Activated naive CD4-positive, alpha-beta T cell treated with anti-CD3 and anti-CD28 coated beads, Interleukin-2, amount 50 U/mL, for 16 hours (primary cell): ENCODE data around the gene ZSWIM8.
"Not testable (repeated sequence)": the region's sequence is repeated elsewhere in the genome, so short reads cannot be mapped to it uniquely, and the experiment has no call there.

Source experiments
- DNase-seq: peaks from one replicate; pipeline ENCODE4 v3.0.0-alpha.2; 2020

Gene ZSWIM8

GRCh38 chr10:73815719-73816030 lies 30.3 kb downstream of the ZSWIM8 start:
- no peak for DNase-seq

- DNase-seq = no peak
These were observed 31.7 kb downstream of the ZSWIM8 start for GRCh38 chr10:73816917-73817729.

- DNase-seq = no peak
These were observed 32.4 kb downstream of the ZSWIM8 start for GRCh38 chr10:73817826-73818225.

- DNase-seq = no peak
These were observed 33.0 kb downstream of the ZSWIM8 start for GRCh38 chr10:73818402-73818801.

- no peak for DNase-seq
These were observed 33.7 kb downstream of the ZSWIM8 start for GRCh38 chr10:73819081-73819480.

- DNase-seq = no peak
These were observed 34.2 kb downstream of the ZSWIM8 start for GRCh38 chr10:73819513-73820093.

- DNase-seq = no peak
These were observed 38.0 kb downstream of the ZSWIM8 start for GRCh38 chr10:73823391-73823790.

- DNase-seq = no peak
These were observed 38.8 kb downstream of the ZSWIM8 start for GRCh38 chr10:73824146-73824725.

GRCh38 chr10:73827346-73828089 lies 42.1 kb downstream of the ZSWIM8 start:
- DNase-seq = no peak

GRCh38 chr10:73828161-73828560 lies 42.8 kb downstream of the ZSWIM8 start:
- DNase-seq = no peak

- DNase-seq = not testable (repeated sequence)
These were observed 43.7 kb downstream of the ZSWIM8 start for GRCh38 chr10:73829090-73829489.

- no peak for DNase-seq
These were observed 51.1 kb downstream of the ZSWIM8 start for GRCh38 chr10:73836427-73836980.

- no peak for DNase-seq
These were observed 51.7 kb downstream of the ZSWIM8 start for GRCh38 chr10:73837072-73837471.

- no peak for DNase-seq
These were observed 52.7 kb downstream of the ZSWIM8 start for GRCh38 chr10:73838008-73838567.

GRCh38 chr10:73838827-73839226 lies 53.4 kb downstream of the ZSWIM8 start:
- no peak for DNase-seq

- no peak for DNase-seq
These were observed 54.0 kb downstream of the ZSWIM8 start for GRCh38 chr10:73839276-73839966.

GRCh38 chr10:73840056-73840402 lies 54.6 kb downstream of the ZSWIM8 start:
- no peak for DNase-seq

- DNase-seq = no peak
These were observed 55.1 kb downstream of the ZSWIM8 start for GRCh38 chr10:73840403-73841060.

- DNase-seq = no peak
These were observed 55.6 kb downstream of the ZSWIM8 start for GRCh38 chr10:73841061-73841421.

GRCh38 chr10:73841526-73842285 lies 56.3 kb downstream of the ZSWIM8 start:
- DNase-seq = no peak

GRCh38 chr10:73842349-73842748 lies 56.9 kb downstream of the ZSWIM8 start:
- DNase-seq = no peak
